PC-3 (cell line): ENCODE results near the gene CFAP46.

Source experiments
- EZH2 ChIP-seq: fragments of 300-600 bp; sonication (generic); IDR thresholded peaks from one replicate; pipeline ENCODE4 v1.6.1; 2017; ENCODE audit warnings: antibody characterized with exemption, mild to moderate bottlenecking, low read length; ENCODE audit not compliant: unreplicated experiment
- EZH2phosphoT487 ChIP-seq: fragments of 300-600 bp; sonication (generic); IDR thresholded peaks from 2 replicates; pipeline ENCODE4 v1.6.1; 2018; ENCODE audit warnings: mild to moderate bottlenecking, antibody characterized with exemption, low read length, borderline replicate concordance
- TF ChIP-seq, protein P1 (sequence below): fragments of 300-600 bp; sonication (generic); conservative IDR thresholded peaks from 2 replicates; pipeline ENCODE4 v1.5.1; 2017; ENCODE audit warnings: antibody characterized with exemption, low read depth, mild to moderate bottlenecking, low read length

DNA sequence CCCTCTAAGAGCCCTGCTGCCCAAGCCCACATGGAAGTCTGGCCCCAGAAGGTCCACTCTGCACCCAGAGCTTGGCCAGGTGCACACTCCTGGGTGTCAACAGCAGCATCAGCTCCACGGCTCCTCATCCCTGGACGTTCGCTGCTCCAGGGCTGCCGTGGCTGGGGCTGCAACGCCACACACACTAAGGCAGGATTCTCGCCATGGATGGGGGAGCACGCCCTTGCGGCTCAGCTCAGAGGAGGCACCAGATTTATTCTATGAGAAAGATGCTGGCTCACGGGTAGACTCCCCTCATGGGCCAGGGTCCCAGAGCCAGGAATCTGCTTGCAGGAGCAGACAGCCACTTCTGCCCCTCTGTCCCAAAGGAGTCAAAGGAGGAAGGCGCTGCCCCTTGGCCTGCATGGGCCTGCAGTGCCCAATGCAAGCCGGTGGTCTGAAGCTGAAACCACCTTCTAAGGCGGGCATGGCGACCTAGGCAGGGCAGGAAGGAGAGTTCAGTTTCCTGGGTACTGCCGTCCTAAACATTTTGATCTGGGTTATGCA, 42.1 kb downstream of the CFAP46 start:
- TF ChIP-seq EZH2 (no peak), EZH2phosphoT487 (no peak)
- TF ChIP-seq, protein P1, sequence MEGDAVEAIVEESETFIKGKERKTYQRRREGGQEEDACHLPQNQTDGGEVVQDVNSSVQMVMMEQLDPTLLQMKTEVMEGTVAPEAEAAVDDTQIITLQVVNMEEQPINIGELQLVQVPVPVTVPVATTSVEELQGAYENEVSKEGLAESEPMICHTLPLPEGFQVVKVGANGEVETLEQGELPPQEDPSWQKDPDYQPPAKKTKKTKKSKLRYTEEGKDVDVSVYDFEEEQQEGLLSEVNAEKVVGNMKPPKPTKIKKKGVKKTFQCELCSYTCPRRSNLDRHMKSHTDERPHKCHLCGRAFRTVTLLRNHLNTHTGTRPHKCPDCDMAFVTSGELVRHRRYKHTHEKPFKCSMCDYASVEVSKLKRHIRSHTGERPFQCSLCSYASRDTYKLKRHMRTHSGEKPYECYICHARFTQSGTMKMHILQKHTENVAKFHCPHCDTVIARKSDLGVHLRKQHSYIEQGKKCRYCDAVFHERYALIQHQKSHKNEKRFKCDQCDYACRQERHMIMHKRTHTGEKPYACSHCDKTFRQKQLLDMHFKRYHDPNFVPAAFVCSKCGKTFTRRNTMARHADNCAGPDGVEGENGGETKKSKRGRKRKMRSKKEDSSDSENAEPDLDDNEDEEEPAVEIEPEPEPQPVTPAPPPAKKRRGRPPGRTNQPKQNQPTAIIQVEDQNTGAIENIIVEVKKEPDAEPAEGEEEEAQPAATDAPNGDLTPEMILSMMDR = no peak
